HEK293 (cell line): ENCODE measurements around the gene CDH11.

Experiments used
- CTCF ChIA-PET: fragments of 350-600 bp; formaldehyde crosslinking; extraction: SDS; loops from one replicate; lab custom pipeline; 2021; ENCODE audit warnings: antibody characterized with exemption; lab: Yijun Ruan, JAX
- POLR2A ChIA-PET: fragments of 300-600 bp; formaldehyde crosslinking; extraction: SDS; loops from one replicate; lab custom pipeline; 2020; ENCODE audit warnings: antibody characterized with exemption, inconsistent platforms; lab: Yijun Ruan, JAX
- H3K27ac ChIP-seq: fragments of 200-500 bp; sonication (Bioruptor generic); 2 replicates; pipeline ENCODE4 v1.5.1; 2014; ENCODE audit warnings: low read depth, low read length, control low read depth, inconsistent platforms; ENCODE audit errors: extremely low read depth
- H3K36me3 ChIP-seq, 2 experiments: fragments of 200-500 bp in 1 of 2; sonication (Bioruptor generic) in 1 of 2; 1 replicate in 1 of 2; 2 replicates in 1 of 2; pipeline ENCODE4 v1.5.1; 2014 to 2017; ENCODE audit warnings: inconsistent platforms in 2 of 2, low read length in 2 of 2; ENCODE audit not compliant: control insufficient read depth in 2 of 2, insufficient read depth in 1 of 2
- H3K4me1 ChIP-seq: fragments of 200-500 bp; sonication (Bioruptor generic); 2 replicates; pipeline ENCODE4 v1.5.1; 2014; ENCODE audit warnings: mild to moderate bottlenecking, low read length, inconsistent platforms; ENCODE audit not compliant: control insufficient read depth, insufficient read depth
- H3K4me3 ChIP-seq: 2 replicates; pipeline ENCODE4 v1.5.1; 2011; ENCODE audit warnings: low read depth, mild to moderate bottlenecking, control low read depth, low read length, moderate library complexity
- H3K9me3 ChIP-seq: fragments of 200-500 bp; sonication (Bioruptor generic); 2 replicates; pipeline ENCODE4 v1.5.1; 2014; ENCODE audit warnings: low read depth, low read length, inconsistent platforms; ENCODE audit not compliant: control insufficient read depth, insufficient read depth
- OVOL3 ChIP-seq: fragments of 450-650 bp; formaldehyde crosslinking; IDR thresholded peaks from 2 replicates; pipeline ENCODE4 v1.5.1; 2016; ENCODE audit warnings: missing biosample characterization, missing genetic modification characterization
- PRDM2 ChIP-seq: fragments of 450-650 bp; formaldehyde crosslinking; IDR thresholded peaks from 2 replicates; pipeline ENCODE4 v1.5.1; 2016; ENCODE audit warnings: missing biosample characterization, missing genetic modification characterization, borderline replicate concordance
- SALL2 ChIP-seq: fragments of 450-650 bp; formaldehyde crosslinking; IDR thresholded peaks from 2 replicates; pipeline ENCODE4 v1.5.0; 2017; ENCODE audit warnings: missing biosample characterization, mild to moderate bottlenecking, missing genetic modification characterization, borderline replicate concordance
- SP7 ChIP-seq: fragments of 450-650 bp; formaldehyde crosslinking; IDR thresholded peaks from 2 replicates; pipeline ENCODE4 v1.5.1; 2016; ENCODE audit warnings: missing biosample characterization, missing genetic modification characterization
- ZBTB11 ChIP-seq: fragments of 450-650 bp; formaldehyde crosslinking; conservative IDR thresholded peaks from 2 replicates; pipeline ENCODE4 v1.5.1; 2016; ENCODE audit warnings: low read depth, missing biosample characterization, missing genetic modification characterization
- ZBTB20 ChIP-seq: fragments of 450-650 bp; formaldehyde crosslinking; IDR thresholded peaks from 2 replicates; pipeline ENCODE4 v1.5.1; 2016; ENCODE audit warnings: missing biosample characterization, missing genetic modification characterization
- ZBTB8A ChIP-seq: fragments of 450-650 bp; formaldehyde crosslinking; IDR thresholded peaks from 2 replicates; pipeline ENCODE4 v1.5.1; 2016; ENCODE audit warnings: missing biosample characterization, missing genetic modification characterization
- ZNF140 ChIP-seq: fragments of 450-650 bp; formaldehyde crosslinking; IDR thresholded peaks from 2 replicates; pipeline ENCODE4 v1.5.1; 2016; ENCODE audit warnings: missing biosample characterization, missing genetic modification characterization
- ZNF426 ChIP-seq: fragments of 450-650 bp; formaldehyde crosslinking; IDR thresholded peaks from 2 replicates; pipeline ENCODE4 v1.5.1; 2017; ENCODE audit warnings: missing biosample characterization, missing genetic modification characterization, mild to moderate bottlenecking, inconsistent platforms, moderate library complexity
- ZNF518A ChIP-seq: fragments of 450-650 bp; formaldehyde crosslinking; conservative IDR thresholded peaks from 2 replicates; pipeline ENCODE4 v1.5.1; 2016; ENCODE audit warnings: low read depth, missing biosample characterization, missing genetic modification characterization
- ZNF555 ChIP-seq: fragments of 450-650 bp; formaldehyde crosslinking; conservative IDR thresholded peaks from 2 replicates; pipeline ENCODE4 v1.5.1; 2017; ENCODE audit warnings: missing biosample characterization, mild to moderate bottlenecking, missing genetic modification characterization, inconsistent platforms
- ZNF623 ChIP-seq: fragments of 450-650 bp; formaldehyde crosslinking; IDR thresholded peaks from 2 replicates; pipeline ENCODE4 v1.5.1; 2016; ENCODE audit warnings: missing biosample characterization, missing genetic modification characterization
- ZXDB ChIP-seq: fragments of 450-650 bp; formaldehyde crosslinking; IDR thresholded peaks from 2 replicates; pipeline ENCODE4 v1.5.1; 2016; ENCODE audit warnings: missing biosample characterization, missing genetic modification characterization

The CDH11 gene

GRCh38 chr16:64997121-64997520 is 124.7 kb downstream of the CDH11 start:
- CTCF ChIA-PET = interaction anchor here (0.9 kb wide), 1 partner anchor 86 kb away, joined by 3 read pairs; no protein-coding TSS in a partner anchor

More at GRCh38 chr16:64997121-64997520, 124.7 kb downstream of the CDH11 start:
- Histone ChIP-seq H3K9me3 (no peaks in the 10 kb centered on the region), H3K4me1 (no peaks in the 10 kb centered on the region), H3K27ac (no peak overlapping the region), H3K4me3 (no peak overlapping the region), H3K36me3 (peaks cover 0 to 7% of the 10 kb centered on the region in 2 experiments; a peak in 2 of 3 replicates)
- TF ChIP-seq ZNF426 (tag by site-specific recombination) (peak; percentile 24), ZNF555 (tag by site-specific recombination) (peak; percentile 20; the same call in 1 of the 2 replicates), SALL2 (no peak), ZNF140 (tag by site-specific recombination) (0 out of 2 replicates have a peak, but pooled peaks have one; percentile 17), OVOL3 (tag by site-specific recombination) (no peak), SP7 (tag by site-specific recombination) (no peak), ZBTB20 (no peak), PRDM2 (tag by site-specific recombination) (no peak), ZBTB11 (tag by site-specific recombination) (0 out of 2 replicates have a peak, but pooled peaks have one; percentile 42), ZBTB8A (tag by site-specific recombination) (0 out of 2 replicates have a peak, but pooled peaks have one; percentile 17), ZNF623 (tag by site-specific recombination) (peak; percentile 28; the same call in 1 of the 2 replicates), ZXDB (tag by site-specific recombination) (no peak), ZNF518A (tag by site-specific recombination) (peak; percentile 64)
- POLR2A ChIA-PET = no interaction called here
